HG03460 (cell line): ENCODE data around the gene HOXC6.

Experiments used
- ATAC-seq: cut with Tn5 transposase; IDR thresholded peaks from one replicate; pipeline ENCODE4 v1.9.1; 2021; ENCODE audit not compliant: unreplicated experiment

Gene HOXC6

DNA sequence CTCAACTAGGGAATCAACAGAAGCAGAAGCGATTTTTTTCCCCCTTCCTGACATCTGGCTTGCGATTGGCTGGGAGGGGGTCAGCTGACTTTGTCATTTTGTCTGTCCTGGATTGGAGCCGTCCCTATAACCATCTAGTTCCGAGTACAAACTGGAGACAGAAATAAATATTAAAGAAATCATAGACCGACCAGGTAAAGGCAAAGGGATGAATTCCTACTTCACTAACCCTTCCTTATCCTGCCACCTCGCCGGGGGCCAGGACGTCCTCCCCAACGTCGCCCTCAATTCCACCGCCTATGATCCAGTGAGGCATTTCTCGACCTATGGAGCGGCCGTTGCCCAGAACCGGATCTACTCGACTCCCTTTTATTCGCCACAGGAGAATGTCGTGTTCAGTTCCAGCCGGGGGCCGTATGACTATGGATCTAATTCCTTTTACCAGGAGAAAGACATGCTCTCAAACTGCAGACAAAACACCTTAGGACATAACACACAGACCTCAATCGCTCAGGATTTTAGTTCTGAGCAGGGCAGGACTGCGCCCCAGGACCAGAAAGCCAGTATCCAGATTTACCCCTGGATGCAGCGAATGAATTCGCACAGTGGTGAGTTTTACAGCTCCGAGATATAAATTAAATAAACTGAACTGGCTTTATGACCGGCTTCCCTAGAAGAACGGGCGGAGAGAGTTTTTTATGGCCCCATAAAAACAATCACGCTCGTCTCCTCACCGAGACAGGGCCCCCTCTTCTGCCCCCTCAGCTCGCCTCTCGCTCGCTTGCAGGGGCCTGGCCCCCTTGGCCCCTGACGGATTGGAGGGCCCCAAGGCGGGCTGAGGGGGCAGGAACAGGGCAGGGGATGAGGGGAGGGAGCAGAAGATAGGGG lies at the start of gene HOXC6:
Gene HOXC6 (plus strand): TSS at position 127 of the 888 bp plus-strand sequence. CDS start 82 bp downstream, at position 209.
- ATAC-seq: no peak

- ATAC-seq: no peak
Measured at GRCh38 chr12:53978477-53979356, 49.5 kb upstream of the HOXC6 start.

DNA sequence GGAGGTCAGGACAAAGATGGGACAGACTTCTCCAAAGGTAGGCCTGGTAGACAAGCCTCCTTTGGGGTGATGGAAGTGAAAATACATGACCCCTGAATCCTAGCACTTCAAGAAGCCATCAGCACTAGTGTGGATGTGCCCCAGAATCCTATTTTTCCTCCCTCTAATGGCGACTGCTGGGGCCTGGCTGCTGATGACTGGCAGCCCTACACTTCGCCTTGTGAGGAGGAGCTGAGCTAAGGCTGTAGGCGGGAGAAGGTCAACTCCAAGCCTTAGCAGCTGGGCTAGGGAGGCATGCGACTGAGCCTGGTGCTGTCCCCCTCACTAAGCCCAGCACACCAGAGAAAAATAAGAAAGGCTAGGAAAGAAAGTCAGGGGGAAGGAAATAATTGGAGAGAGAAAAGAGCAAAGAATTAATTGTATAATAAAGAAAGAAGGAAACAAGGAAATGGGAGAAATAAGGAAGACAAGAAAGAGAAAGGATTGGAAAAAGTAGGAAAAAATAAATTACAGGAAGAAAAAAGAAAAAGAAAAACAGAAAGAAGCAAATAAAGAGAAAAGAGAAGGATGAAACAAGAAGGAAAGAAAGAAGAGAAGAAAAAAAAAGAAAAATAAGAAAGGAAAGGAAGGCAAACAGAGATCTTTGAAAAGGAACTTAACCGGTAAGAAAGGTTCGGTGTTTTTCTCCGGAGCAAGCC lies 48.0 kb upstream of the HOXC6 start:
- ATAC-seq: no peak

DNA sequence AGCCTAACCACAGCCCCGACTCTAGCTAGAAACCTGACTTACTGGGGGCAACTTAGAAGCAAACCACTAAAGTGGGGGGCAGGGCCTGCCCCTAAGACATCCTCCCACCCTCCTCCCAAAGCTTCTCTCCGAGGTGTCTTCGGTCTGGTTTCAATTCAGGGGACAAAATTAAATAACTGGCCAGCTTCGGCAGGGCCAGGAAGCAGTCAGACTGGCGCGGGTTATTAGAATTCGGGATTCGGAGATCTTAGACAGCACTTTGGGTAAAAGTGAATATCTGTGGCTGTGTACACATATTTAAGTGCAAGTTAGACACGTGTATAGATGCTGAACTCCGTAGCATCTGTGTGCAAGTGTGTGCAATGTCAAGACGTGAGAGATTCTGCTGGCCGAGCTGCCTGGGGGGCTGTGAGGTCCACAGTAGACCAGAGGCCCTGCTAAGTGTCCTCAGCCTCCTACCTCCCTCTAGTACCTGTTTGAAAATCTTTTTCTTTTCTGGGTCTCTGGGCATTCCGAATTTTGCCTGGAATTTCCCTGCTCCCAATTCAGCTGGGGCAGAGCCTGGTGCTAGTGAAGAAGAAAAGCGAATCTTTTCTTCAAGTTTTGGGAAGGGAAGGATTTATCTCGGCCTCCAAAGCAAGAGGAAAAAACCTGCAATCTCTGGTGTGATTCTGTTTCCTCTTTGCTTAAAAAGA lies 47.3 kb upstream of the HOXC6 start:
- ATAC-seq: no peak

DNA sequence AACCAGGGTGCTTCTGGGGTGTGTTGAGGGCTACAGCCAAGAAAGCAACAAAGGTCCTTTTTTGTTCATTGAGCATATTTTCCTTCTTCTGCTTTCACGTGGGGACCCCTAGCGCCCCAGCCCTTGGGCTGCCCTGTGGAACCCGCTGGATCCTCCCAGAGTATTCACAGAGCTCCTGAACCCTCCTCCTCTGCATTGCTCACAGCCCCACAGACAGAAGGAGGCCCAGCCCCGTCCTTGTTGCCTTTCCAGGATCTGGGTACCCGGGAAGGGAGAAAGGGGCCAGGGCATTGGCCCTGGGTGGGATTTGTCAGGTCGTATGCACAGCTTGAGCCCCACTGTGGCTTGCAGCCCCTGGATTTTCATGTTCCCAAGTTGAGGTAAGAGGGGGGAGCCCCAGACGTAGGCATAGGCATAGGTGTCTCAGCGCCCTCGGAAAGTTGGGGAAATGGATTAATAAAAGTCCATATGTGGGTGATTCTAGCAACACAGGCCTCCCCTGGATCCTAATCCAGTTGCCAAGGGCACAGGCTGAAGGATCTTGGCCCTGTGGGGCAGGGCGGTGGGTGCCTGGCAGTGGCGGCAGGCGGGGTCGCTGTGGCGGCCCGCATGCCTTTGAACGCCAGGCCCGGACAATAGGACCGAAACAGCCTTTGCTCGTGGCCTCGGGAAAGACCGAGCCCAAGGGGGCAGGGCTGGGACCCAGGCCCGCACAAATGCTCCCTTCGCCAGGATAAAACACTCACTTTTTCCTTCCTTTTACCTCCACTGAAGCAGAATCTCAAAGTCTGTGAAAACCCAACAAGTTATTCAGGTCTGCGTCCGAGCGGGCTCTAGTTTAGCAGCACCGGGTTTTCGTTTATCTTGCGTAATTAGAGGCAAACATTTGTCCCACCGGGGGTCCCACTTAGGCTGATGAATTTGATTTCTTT lies 46.3 kb upstream of the HOXC6 start:
- ATAC-seq: no peak

GRCh38 chr12:53982648-53983567 lies 45.3 kb upstream of the HOXC6 start:
- no peak for ATAC-seq

- ATAC-seq: no peak
Measured at GRCh38 chr12:53983568-53983949, 44.7 kb upstream of the HOXC6 start.

DNA sequence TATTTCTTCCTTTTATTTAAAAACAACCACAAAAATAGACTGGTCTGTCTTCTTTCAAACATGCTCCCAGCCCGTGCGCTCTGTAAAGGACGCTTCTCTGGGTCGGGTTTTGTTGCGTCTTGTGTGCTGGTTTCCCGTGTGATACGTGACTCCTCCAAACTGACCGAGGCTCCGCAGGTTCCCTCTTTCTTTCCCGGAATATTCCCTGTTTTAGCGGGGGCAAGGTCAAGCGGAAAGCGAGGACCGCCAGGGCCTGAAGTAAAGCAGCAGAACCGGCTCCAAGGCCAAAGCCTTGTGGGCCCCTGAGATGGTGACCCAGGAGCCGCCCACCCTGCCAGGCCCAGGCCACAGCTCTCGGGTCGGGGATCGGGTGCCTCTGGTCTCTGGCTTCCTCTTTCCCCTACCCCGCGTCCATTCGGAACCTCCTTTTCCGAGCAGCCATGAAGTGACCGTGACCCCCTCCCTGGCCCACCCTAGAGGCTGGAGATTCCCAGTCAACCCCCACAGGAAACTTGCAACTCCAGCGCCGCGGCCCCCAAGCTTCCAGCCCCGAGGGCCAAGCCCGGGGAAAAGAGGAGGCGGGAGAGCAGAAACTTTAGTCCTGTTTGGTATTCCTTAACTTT lies 44.2 kb upstream of the HOXC6 start:
- ATAC-seq: no peak

DNA sequence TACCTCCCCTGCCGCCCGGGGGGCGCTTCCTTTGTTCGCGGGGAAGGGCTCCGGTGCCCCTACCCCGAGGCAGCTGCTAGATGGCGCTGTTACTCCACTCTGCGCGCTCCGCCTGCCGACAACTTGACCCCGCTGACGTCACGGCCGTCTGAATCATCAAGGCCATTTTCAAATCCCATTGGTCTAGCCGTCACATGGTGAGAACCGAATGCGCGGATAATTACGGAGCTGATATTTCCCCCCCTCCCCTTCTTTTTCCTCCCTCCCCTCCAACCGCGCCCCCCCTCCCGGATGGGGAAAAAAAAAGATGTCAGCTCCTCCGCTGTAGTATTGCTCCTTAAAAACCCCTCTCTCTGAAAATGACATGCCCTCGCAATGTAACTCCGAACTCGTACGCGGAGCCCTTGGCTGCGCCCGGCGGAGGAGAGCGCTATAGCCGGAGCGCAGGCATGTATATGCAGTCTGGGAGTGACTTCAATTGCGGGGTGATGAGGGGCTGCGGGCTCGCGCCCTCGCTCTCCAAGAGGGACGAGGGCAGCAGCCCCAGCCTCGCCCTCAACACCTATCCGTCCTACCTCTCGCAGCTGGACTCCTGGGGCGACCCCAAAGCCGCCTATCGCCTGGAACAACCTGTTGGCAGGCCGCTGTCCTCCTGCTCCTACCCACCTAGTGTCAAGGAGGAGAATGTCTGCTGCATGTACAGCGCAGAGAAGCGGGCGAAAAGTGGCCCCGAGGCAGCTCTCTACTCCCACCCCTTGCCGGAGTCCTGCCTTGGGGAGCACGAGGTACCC lies 43.1 kb upstream of the HOXC6 start, which contains the start of gene HOXC10:
Gene HOXC10 (plus strand): TSS at position 246 of the 791 bp plus-strand sequence. CDS start 114 bp downstream, at position 360.
- ATAC-seq: no peak

GRCh38 chr12:53985692-53985993 lies 42.6 kb upstream of the HOXC6 start:
- no peak for ATAC-seq

DNA sequence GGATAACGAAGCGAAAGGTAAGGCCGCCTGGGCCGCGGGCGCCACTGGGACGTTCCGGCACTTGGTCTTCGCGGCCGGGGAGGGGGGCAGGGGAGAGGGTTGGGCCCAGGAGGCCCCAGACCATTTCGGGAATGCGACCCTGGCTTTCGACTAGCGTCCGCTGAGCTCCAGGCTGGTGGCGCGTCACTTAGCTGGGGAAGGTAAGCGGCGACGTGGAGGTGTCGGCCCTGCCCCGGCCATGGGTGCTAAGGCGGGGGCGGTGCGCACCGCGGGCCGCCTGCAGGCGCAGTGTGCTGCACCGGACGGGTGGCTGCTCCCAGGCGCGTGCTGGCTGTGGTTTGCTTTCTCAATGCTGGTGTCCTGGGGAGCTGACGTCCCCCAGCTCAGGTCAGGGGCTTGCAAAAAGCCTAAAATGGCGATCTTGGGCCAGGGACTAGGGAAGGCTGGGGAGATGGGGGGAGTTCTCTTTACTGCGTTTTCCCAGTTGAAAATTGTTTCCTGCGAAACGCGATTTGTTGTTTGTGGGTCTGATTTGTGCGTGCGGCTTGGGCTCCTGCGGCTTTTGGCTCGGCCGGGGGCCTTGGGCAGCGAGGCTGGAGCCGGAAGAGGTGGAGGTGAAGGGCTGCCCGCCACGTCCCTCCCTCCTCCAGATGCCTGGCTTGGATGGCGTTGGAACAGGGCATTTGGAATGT lies 42.1 kb upstream of the HOXC6 start:
- no peak for ATAC-seq

DNA sequence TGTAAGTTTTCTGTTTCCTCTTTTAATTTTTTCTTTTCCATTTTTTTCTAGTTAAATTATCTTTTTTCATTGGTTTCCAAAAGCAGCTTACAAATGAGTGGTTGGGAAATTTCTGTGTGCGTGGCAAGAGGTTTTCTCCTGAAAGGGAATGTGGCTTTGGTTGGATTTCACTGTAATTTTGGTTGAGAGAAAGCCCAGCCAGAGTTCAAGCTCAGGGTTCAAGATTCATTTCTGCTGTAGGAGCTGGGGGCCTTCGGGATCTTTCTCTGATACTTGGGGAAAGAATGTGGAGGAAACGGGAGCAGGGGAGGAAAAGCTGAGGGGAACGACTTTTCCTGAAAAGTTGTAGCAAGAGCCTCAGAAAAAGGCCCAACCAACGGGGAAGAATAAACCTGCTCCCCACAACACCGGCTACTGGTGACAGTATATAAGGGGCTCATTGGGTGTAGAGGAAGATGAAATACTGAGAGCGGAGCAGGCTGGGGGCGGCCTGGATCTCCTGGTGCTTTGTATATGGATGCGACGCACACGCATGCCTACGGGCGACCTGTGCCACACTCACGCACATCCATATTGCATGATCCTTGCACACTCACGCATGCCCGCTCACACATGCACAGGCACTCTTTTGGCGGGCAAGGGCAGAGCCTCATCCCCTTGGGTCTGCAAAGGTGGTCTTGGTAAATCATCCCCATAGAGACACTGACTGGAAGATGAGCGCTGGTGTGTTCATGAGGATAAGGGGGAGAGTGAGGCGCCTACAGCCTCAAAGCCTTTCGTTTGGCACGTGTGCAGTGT lies 41.4 kb upstream of the HOXC6 start:
- no peak for ATAC-seq

DNA sequence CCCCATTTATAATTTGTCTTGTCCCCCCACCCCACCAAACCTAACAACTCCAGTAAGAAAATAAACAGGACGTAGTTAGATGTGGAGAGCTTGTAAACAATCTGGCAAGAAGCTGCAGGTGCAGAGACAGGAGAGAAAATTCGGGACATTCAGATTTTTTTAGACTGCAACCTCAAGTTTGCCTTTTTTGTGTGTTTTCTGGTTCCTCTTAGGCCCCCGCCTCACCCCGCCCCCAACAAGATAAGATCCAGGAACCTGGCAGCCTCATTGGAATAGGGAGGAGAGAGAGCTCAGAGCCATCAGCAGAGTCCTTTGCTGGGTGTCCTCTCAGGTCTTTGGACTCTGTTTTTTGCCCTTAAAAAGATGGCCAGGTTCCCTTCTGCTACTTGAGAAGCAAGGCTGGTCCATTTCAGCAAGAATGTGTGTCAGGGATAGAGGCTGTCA lies 40.4 kb upstream of the HOXC6 start:
- ATAC-seq: no peak

GRCh38 chr12:53988541-53989226 lies 39.6 kb upstream of the HOXC6 start:
- ATAC-seq: no peak
